Endothelial cell (in vitro differentiated cells): ENCODE measurements around the gene CCK. TPM values are rescaled to one million over a fixed set of nuclear protein-coding genes. Genes with fewer than 3 reads are reported as not detected.

Experiments used
- DNase-seq: peaks from one replicate; pipeline ENCODE4 v3.0.0; 2021; ENCODE audit warnings: low spot score
- H3K27ac Mint-ChIP-seq: one replicate; pipeline ENCODE4 v1.8.0; 2021; ENCODE audit warnings: mixed read lengths, inconsistent platforms; ENCODE audit not compliant: unreplicated experiment
- H3K27me3 Mint-ChIP-seq: one replicate; pipeline ENCODE4 v1.8.0; 2021; ENCODE audit warnings: mild to moderate bottlenecking, moderate library complexity, mixed read lengths, inconsistent platforms; ENCODE audit not compliant: unreplicated experiment
- H3K36me3 Mint-ChIP-seq: one replicate; pipeline ENCODE4 v1.8.0; 2021; ENCODE audit warnings: mild to moderate bottlenecking, low read depth, mixed read lengths, inconsistent platforms; ENCODE audit not compliant: unreplicated experiment
- H3K4me1 Mint-ChIP-seq: one replicate; pipeline ENCODE4 v1.8.0; 2021; ENCODE audit warnings: mild to moderate bottlenecking, mixed read lengths, inconsistent platforms; ENCODE audit not compliant: unreplicated experiment
- H3K4me3 Mint-ChIP-seq: one replicate; pipeline ENCODE4 v1.8.0; 2021; ENCODE audit warnings: mild to moderate bottlenecking, mixed read lengths, inconsistent platforms; ENCODE audit not compliant: unreplicated experiment
- H3K9me3 Mint-ChIP-seq: one replicate; pipeline ENCODE4 v1.8.0; 2021; ENCODE audit warnings: mixed read lengths, inconsistent platforms; ENCODE audit not compliant: unreplicated experiment
- total RNA-seq: library from RNA; stranded (reverse); fragmentation: NEBNext Ultra II Directional; extraction: Animal tissue kit (Norgen Biotek cat#: 25700); gene quantifications from one replicate; pipeline ENCODE4 v1.2.1, GENCODE V29; 2021; ENCODE audit not compliant: unreplicated experiment
- TF ChIP-seq, protein P1 (sequence below): fragments of 200-600 bp; sonication (generic); IDR thresholded peaks from one replicate; pipeline ENCODE4 v1.5.0; 2021; ENCODE audit warnings: antibody characterized with exemption; ENCODE audit not compliant: unreplicated experiment

The CCK gene
- total RNA-seq, 1 donor from 2014 or later: not detected

DNA sequence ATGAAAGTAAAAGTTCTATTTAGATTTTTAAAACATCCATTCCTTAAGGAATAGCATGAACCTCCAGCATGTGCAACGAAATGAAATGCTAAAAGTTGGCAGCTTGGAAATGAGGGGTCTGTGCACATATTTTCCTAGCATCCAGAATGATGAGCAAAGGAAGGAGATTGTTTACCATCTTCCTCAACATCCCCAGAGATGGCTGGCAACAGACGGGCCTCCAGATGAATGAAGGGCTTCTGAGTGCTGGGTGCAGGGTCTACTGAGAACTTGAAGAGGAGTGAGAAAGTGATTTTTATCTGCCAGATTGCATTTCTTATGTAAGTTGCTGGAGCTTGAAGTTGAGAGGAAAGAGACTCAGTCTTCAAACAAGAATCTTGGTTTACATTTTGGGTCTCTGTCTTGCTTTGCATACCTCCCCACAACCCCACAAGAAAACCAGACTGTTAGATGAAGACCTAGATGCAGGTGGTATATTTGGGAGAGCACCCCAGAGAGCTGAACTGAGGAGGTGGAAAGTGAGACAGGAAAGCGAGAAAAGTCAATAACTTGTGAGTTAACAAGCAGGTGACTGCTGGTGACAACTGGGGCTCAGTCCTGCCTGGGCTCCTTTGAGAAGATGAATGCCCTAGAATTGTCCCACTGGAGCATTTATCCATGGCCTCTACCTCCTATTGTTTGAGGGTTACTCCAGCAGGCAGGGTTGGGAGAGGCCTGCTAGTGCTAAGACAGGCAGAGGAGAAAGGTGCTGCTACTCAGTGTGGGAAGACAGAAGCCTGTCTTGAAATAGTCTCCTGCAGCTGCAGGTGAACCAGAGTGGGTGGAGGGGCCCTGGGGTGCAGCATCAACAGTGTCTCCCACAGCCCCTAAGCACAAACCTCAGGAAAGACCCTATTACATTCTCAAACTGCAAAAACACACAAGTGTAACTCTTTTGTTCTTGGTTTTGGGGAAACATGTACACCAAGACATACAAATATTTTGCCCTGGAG, 10.5 kb upstream of the CCK start:
- Mint-ChIP-seq H3K9me3 (peaks cover 22% of the 10 kb centered on the region), H3K4me3 (no peak overlapping the region), H3K27ac (no peak overlapping the region), H3K27me3 (peaks cover 5% of the 10 kb centered on the region), H3K36me3 (peaks cover 11% of the 10 kb centered on the region), H3K4me1 (no peaks in the 10 kb centered on the region)
- DNase-seq: no peak
- TF ChIP-seq, protein P1, sequence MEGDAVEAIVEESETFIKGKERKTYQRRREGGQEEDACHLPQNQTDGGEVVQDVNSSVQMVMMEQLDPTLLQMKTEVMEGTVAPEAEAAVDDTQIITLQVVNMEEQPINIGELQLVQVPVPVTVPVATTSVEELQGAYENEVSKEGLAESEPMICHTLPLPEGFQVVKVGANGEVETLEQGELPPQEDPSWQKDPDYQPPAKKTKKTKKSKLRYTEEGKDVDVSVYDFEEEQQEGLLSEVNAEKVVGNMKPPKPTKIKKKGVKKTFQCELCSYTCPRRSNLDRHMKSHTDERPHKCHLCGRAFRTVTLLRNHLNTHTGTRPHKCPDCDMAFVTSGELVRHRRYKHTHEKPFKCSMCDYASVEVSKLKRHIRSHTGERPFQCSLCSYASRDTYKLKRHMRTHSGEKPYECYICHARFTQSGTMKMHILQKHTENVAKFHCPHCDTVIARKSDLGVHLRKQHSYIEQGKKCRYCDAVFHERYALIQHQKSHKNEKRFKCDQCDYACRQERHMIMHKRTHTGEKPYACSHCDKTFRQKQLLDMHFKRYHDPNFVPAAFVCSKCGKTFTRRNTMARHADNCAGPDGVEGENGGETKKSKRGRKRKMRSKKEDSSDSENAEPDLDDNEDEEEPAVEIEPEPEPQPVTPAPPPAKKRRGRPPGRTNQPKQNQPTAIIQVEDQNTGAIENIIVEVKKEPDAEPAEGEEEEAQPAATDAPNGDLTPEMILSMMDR: no peak

DNA sequence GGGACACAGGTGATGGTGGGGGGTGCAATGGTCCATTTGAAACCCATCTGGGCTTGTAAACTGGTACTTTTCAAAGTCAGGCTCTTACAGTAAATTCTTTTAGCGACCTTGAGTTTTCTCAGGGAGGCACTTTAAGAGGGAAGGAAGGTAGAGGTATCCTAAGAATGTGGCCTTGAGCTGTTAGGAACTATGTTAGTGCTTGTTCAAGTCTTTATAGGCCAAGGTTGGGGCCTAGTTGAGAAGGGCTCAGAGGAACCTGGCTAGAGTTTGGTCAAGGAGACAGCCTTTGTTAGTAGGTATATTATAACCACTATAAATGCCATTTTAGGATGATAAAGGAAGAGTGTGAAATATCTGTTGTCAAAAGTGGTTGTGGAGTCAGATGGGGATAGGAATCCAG, 9.2 kb upstream of the CCK start:
- H3K4me3 Mint-ChIP-seq: no peak overlapping the region
- TF ChIP-seq, protein P1: no peak
- H3K36me3 Mint-ChIP-seq: peaks cover 6% of the 10 kb centered on the region
- DNase-seq: no peak
- H3K4me1 Mint-ChIP-seq: no peaks in the 10 kb centered on the region
- peaks cover 5% of the 10 kb centered on the region for H3K27me3 Mint-ChIP-seq
- H3K9me3 Mint-ChIP-seq: peaks cover 12% of the 10 kb centered on the region
- H3K27ac Mint-ChIP-seq: no peak overlapping the region

DNA sequence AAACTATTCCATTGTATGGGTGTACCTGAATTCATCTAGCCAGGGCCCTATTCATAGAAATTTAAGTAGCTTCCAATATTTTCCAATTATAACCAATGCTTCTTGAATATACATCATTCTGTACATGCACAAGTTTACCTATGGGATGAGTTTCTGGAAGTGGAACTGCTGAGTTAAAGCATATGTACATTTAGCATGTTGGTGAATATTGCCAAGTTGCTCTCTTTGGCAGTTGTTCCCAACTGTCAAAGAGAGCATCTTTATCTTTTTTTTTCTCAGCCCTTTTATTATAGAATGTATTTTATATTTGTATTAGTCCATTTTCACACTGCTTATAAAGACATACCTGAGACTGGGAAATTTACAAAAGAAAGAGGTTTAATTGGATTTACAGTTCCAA, 8.3 kb upstream of the CCK start:
- peaks cover 4% of the 10 kb centered on the region for H3K9me3 Mint-ChIP-seq
- no peaks in the 10 kb centered on the region for H3K4me1 Mint-ChIP-seq
- no peak overlapping the region for H3K4me3 Mint-ChIP-seq
- peaks cover 5% of the 10 kb centered on the region for H3K27me3 Mint-ChIP-seq
- peaks cover 7% of the 10 kb centered on the region for H3K36me3 Mint-ChIP-seq
- H3K27ac Mint-ChIP-seq: no peak overlapping the region
- TF ChIP-seq, protein P1: no peak
- no peak for DNase-seq

DNA sequence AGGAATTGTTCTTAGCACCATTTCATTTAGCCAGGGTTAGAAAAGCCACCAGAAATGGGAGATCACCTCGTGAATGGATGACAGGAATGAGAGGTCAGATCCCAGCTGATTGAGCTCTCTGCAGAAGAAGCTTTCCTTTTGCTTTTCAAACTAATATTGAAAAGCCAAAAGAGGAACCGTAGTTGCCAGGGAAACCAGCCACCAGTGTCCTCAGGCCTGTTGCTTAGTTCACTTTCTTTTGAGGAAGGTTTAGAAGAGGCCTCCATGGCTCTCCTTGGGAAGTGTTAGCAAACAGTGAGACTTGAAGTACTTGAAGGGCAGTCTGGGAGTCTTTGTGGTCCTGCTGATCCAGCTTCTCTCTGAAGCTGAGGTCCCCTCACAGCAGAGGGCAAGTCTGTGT, 7.4 kb upstream of the CCK start:
- Mint-ChIP-seq H3K36me3 (peaks cover 7% of the 10 kb centered on the region), H3K9me3 (no peaks in the 10 kb centered on the region), H3K4me3 (no peak overlapping the region), H3K27ac (no peak overlapping the region), H3K4me1 (no peaks in the 10 kb centered on the region), H3K27me3 (peaks cover 2% of the 10 kb centered on the region)
- TF ChIP-seq, protein P1: no peak
- no peak for DNase-seq

DNA sequence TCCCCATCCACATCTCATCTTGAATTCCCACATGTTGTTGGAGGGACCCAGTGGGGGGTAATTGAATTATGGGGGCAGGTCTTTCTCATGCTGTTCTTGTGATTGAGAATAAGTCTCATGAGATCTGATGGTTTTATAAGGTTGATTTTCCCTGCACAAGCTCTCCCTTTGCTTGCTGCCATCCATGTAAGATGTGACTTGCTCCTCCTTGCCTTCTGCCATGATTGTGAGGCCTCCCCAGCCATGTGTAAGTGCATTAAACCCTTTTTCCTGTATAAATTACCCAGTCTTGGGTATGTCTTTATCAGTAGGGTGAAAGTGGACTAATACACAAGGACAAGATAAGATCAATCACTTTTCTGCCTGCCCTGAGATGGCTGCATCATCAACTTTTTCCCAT, 5.8 kb upstream of the CCK start:
- peaks cover 7% of the 10 kb centered on the region for H3K27me3 Mint-ChIP-seq
- DNase-seq: no peak
- H3K4me1 Mint-ChIP-seq: no peaks in the 10 kb centered on the region
- no peak overlapping the region for H3K4me3 Mint-ChIP-seq
- H3K9me3 Mint-ChIP-seq: no peaks in the 10 kb centered on the region
- no peak overlapping the region for H3K27ac Mint-ChIP-seq
- TF ChIP-seq, protein P1: no peak
- H3K36me3 Mint-ChIP-seq: peaks cover 4% of the 10 kb centered on the region
